OCI-LY7 (cell line): ENCODE data around the gene FAM171A1. TPM values are rescaled to one million over a fixed set of nuclear protein-coding genes. Genes with fewer than 3 reads are reported as not detected.
"Not testable (repeated sequence)": the region's sequence is repeated elsewhere in the genome, so short reads cannot be mapped to it uniquely, and the experiment has no call there.

Experiments used
- BruUV-seq: library from RNA; stranded (reverse); fragments of 400-500 nt; replicated peaks from 2 replicates; lab custom pipeline; 2021; lab: Mats Ljungman, UMichigan
- CTCF ChIA-PET: fragments of 300-600 bp; sonication (Branson Sonifier 250); formaldehyde crosslinking; loops from one replicate; lab custom pipeline; 2022; ENCODE audit warnings: antibody characterized with exemption; ENCODE audit not compliant: unreplicated experiment; lab: Charles Lee
- POLR2A ChIA-PET: fragments of 300-600 bp; sonication (Branson Sonifier 250); formaldehyde crosslinking; loops from one replicate; lab custom pipeline; 2022; ENCODE audit warnings: antibody characterized with exemption; lab: Charles Lee
- DNase-seq: peaks from one replicate; pipeline ENCODE4 v3.0.0-alpha.2; 2015; ENCODE audit warnings: low spot score
- H2AFZ ChIP-seq: fragments of 200-600 bp; sonication (generic), shearing (Covaris generic); 2 replicates; pipeline ENCODE4 v1.6.1; 2014; ENCODE audit warnings: mild to moderate bottlenecking, antibody characterized with exemption, low read length, moderate library complexity
- H3K27ac ChIP-seq: fragments of 200-600 bp; sonication (generic); 2 replicates; pipeline ENCODE4 v1.5.1; 2014; ENCODE audit warnings: mixed run types, low read depth, mild to moderate bottlenecking, moderate library complexity, low read length, inconsistent platforms; ENCODE audit not compliant: poor library complexity, severe bottlenecking
- H3K36me3 ChIP-seq: fragments of 200-600 bp; sonication (generic); 2 replicates; pipeline ENCODE4 v1.6.1; 2014; ENCODE audit warnings: mild to moderate bottlenecking, antibody characterized with exemption, low read length, moderate library complexity, mixed read lengths; ENCODE audit not compliant: insufficient read depth
- H3K4me1 ChIP-seq: fragments of 200-600 bp; sonication (generic); 2 replicates; pipeline ENCODE4 v1.5.1; 2014; ENCODE audit warnings: mild to moderate bottlenecking, low read length; ENCODE audit not compliant: insufficient read depth, poor library complexity, severe bottlenecking
- H3K4me2 ChIP-seq: fragments of 200-600 bp; sonication (generic); 2 replicates; pipeline ENCODE4 v1.6.1; 2014; ENCODE audit warnings: mild to moderate bottlenecking, low read length
- H3K4me3 ChIP-seq: fragments of 200-600 bp; sonication (generic); 2 replicates; pipeline ENCODE4 v1.5.1; 2014; ENCODE audit warnings: mild to moderate bottlenecking, low read depth, low read length; ENCODE audit not compliant: poor library complexity, severe bottlenecking
- H3K79me2 ChIP-seq: fragments of 200-600 bp; sonication (generic); 2 replicates; pipeline ENCODE4 v1.6.1; 2016; ENCODE audit warnings: low read depth, mild to moderate bottlenecking, low read length, moderate library complexity, mixed read lengths; ENCODE audit not compliant: insufficient read depth
- H3K9me2 ChIP-seq: fragments of 200-600 bp; sonication (generic); 2 replicates; pipeline ENCODE4 v1.6.1; 2016; ENCODE audit warnings: mild to moderate bottlenecking, low read length, mixed read lengths; ENCODE audit not compliant: insufficient read depth
- H3K9me3 ChIP-seq: fragments of 200-600 bp; sonication (generic); 2 replicates; pipeline ENCODE4 v1.6.1; 2014; ENCODE audit warnings: mild to moderate bottlenecking, mixed run types, low read length, mixed read lengths
- H4K20me1 ChIP-seq: fragments of 200-600 bp; sonication (generic); 2 replicates; pipeline ENCODE4 v1.6.1; 2014; ENCODE audit warnings: mild to moderate bottlenecking, antibody characterized with exemption, low read length, moderate library complexity, mixed read lengths; ENCODE audit not compliant: insufficient read depth
- EZH2phosphoT487 ChIP-seq: fragments of 200-600 bp; sonication (generic); IDR thresholded peaks from 2 replicates; pipeline ENCODE4 v1.6.1; 2018; ENCODE audit warnings: low read depth, borderline replicate concordance, mild to moderate bottlenecking, mixed run types, antibody characterized with exemption, low read length, moderate library complexity, mixed read lengths
- intact Hi-C: fragments of 100-400 bp; cut with micrococcal nuclease; formaldehyde crosslinking; loops from one replicate; pipeline ENCODE4 v1.10.0; 2022; ENCODE audit not compliant: unreplicated experiment
- total RNA-seq, 2 experiments: library from RNA; depleted of rRNA in 1 of 2; stranded (reverse); fragments of >200 nt in 1 of 2; shearing (Covaris generic) in 1 of 2; gene quantifications; 2 replicates each; pipeline ENCODE4 v1.2.3, GENCODE V29; 2014 to 2022
- TF ChIP-seq, protein P1 (sequence below): fragments of 200-600 bp; sonication (generic); conservative IDR thresholded peaks from 2 replicates; pipeline ENCODE4 v1.5.1; 2014; ENCODE audit warnings: mild to moderate bottlenecking, antibody characterized with exemption, low read length, moderate library complexity, mixed read lengths

FAM171A1 gene
- total RNA-seq, 2 experiments from 2014 or later = not detected

- ChIA-PET POLR2A (interaction anchor here (0.6 kb wide), 1 partner anchor 13 kb away, joined by 3 read pairs; no protein-coding TSS in a partner anchor), CTCF (no interaction called here)
- Histone ChIP-seq H3K79me2 (no peaks in the 10 kb centered on the region), H3K4me3 (no peak overlapping the region), H3K36me3 (no peaks in the 10 kb centered on the region), H3K9me2 (no peaks in the 10 kb centered on the region), H3K4me2 (no peak overlapping the region), H3K4me1 (no peaks in the 10 kb centered on the region), H2AFZ (no peak overlapping the region), H3K9me3 (no peaks in the 10 kb centered on the region), H4K20me1 (no peaks in the 10 kb centered on the region), H3K27ac (no peak overlapping the region)
- peak; percentile 45 for DNase-seq
- no TSS peak for BruUV-seq
- intact Hi-C loops = no loop called here
- TF ChIP-seq, protein P1, sequence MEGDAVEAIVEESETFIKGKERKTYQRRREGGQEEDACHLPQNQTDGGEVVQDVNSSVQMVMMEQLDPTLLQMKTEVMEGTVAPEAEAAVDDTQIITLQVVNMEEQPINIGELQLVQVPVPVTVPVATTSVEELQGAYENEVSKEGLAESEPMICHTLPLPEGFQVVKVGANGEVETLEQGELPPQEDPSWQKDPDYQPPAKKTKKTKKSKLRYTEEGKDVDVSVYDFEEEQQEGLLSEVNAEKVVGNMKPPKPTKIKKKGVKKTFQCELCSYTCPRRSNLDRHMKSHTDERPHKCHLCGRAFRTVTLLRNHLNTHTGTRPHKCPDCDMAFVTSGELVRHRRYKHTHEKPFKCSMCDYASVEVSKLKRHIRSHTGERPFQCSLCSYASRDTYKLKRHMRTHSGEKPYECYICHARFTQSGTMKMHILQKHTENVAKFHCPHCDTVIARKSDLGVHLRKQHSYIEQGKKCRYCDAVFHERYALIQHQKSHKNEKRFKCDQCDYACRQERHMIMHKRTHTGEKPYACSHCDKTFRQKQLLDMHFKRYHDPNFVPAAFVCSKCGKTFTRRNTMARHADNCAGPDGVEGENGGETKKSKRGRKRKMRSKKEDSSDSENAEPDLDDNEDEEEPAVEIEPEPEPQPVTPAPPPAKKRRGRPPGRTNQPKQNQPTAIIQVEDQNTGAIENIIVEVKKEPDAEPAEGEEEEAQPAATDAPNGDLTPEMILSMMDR = peak; percentile 96
- no peak for TF ChIP-seq EZH2phosphoT487
Measured at GRCh38 chr10:15419279-15419874, 48.3 kb upstream of the FAM171A1 start.

DNA sequence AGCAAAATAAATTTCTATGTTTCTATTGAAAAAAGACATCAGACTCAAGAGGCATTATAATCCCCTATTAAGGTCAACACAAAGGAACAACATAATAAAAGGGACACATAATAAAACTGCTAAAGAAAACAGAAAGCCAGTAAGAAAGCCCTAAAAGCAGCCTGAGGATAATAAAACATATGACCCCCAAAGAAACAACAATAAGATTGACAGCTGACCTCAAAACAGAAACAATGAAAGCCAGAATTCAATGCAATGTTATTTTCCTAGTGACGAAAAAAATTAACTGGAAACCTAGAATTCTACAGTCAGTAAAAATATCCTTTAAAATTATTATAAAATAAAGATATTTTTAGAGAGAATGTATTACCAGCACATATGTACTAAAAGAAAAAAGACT, 44.9 kb upstream of the FAM171A1 start:
- intact Hi-C loops = no loop called here
- Histone ChIP-seq H3K4me2 (no peak overlapping the region), H3K9me3 (no peaks in the 10 kb centered on the region), H3K4me1 (no peaks in the 10 kb centered on the region), H3K27ac (no peak overlapping the region), H2AFZ (no peak overlapping the region), H3K79me2 (no peaks in the 10 kb centered on the region), H3K4me3 (no peak overlapping the region), H3K36me3 (no peaks in the 10 kb centered on the region), H4K20me1 (no peaks in the 10 kb centered on the region), H3K9me2 (no peaks in the 10 kb centered on the region)
- ChIA-PET POLR2A (no interaction called here), CTCF (no interaction called here)
- no TSS peak for BruUV-seq
- TF ChIP-seq EZH2phosphoT487 = no peak
- TF ChIP-seq, protein P1 = no peak
- no peak for DNase-seq

GRCh38 chr10:15411010-15411409, 39.9 kb upstream of the FAM171A1 start:
- DNase-seq = no peak
- no peaks in the 10 kb centered on the region for H3K79me2 ChIP-seq
- H3K9me3 ChIP-seq = no peaks in the 10 kb centered on the region
- CTCF ChIA-PET = no interaction called here
- H3K4me2 ChIP-seq = no peak overlapping the region
- no peaks in the 10 kb centered on the region for H3K9me2 ChIP-seq
- H2AFZ ChIP-seq = no peak overlapping the region
- intact Hi-C loops = no loop called here
- POLR2A ChIA-PET = interaction anchor here (0.6 kb wide), 1 partner anchor 1322 kb away, joined by 3 read pairs; no protein-coding TSS in a partner anchor
- no peak overlapping the region for H3K4me3 ChIP-seq
- no peaks in the 10 kb centered on the region for H3K4me1 ChIP-seq
- no peaks in the 10 kb centered on the region for H4K20me1 ChIP-seq
- no peak overlapping the region for H3K27ac ChIP-seq
- H3K36me3 ChIP-seq = no peaks in the 10 kb centered on the region
- no TSS peak for BruUV-seq
- TF ChIP-seq, protein P1 = no peak
- no peak for TF ChIP-seq EZH2phosphoT487

DNA sequence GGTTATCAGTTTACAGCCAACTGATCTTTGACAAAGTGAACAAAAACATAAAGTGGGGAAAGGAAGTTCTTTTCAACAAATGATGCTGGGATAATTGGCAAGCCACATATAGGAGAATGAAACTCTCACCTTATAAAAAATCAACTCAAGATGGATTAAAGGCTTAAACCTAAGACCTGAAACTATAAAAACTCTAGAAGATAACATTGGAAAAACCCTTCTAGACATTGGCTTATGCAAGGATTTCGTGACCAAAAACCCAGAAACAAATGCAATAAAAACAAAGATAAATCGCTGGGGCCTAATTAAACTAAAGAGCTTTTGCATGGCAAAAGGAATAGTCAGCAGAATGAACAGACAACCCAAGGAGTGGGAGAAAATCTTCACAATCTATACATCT, 38.3 kb upstream of the FAM171A1 start:
- CTCF ChIA-PET, H4K20me1 ChIP-seq, H2AFZ ChIP-seq, H3K9me3 ChIP-seq, H3K4me2 ChIP-seq, H3K27ac ChIP-seq, BruUV-seq, DNase-seq, H3K79me2 ChIP-seq, H3K9me2 ChIP-seq, H3K36me3 ChIP-seq, intact Hi-C loops, H3K4me1 ChIP-seq, POLR2A ChIA-PET, H3K4me3 ChIP-seq: not testable (repeated sequence)
